MM.1S (cell line): ENCODE results near the gene CSF2RB.

Experiments used
- DNase-seq: peaks from one replicate; pipeline ENCODE4 v3.0.0-alpha.2; 2015
- H2AFZ ChIP-seq: fragments of 300-600 bp; sonication (generic); 2 replicates; pipeline ENCODE4 v1.6.0; 2016; ENCODE audit warnings: antibody characterized with exemption, low read length
- H3F3A ChIP-seq: fragments of 300-600 bp; sonication (generic); 2 replicates; pipeline ENCODE4 v1.6.1; 2016; ENCODE audit warnings: mild to moderate bottlenecking, antibody characterized with exemption, low read length, moderate library complexity, mixed read lengths; ENCODE audit not compliant: insufficient read depth
- H3K27ac ChIP-seq: fragments of 300-600 bp; sonication (generic); 2 replicates; pipeline ENCODE4 v1.5.1; 2016; ENCODE audit warnings: mild to moderate bottlenecking, low read length
- H3K27me3 ChIP-seq: fragments of 300-600 bp; sonication (generic); replicated peaks from 2 replicates; pipeline ENCODE4 v1.6.0; 2016; ENCODE audit warnings: low read length; ENCODE audit not compliant: insufficient read depth
- H3K36me3 ChIP-seq: fragments of 300-600 bp; sonication (generic); replicated peaks from 2 replicates; pipeline ENCODE4 v1.6.1; 2016; ENCODE audit warnings: mild to moderate bottlenecking, low read length, mixed read lengths; ENCODE audit not compliant: insufficient read depth
- H3K4me1 ChIP-seq: fragments of 300-600 bp; sonication (generic); 2 replicates; pipeline ENCODE4 v1.6.1; 2016; ENCODE audit warnings: low read length, mixed read lengths
- H3K4me2 ChIP-seq: fragments of 300-600 bp; sonication (generic); 2 replicates; pipeline ENCODE4 v1.6.0; 2016; ENCODE audit warnings: low read depth, low read length
- H3K4me3 ChIP-seq: fragments of 300-600 bp; sonication (generic); 2 replicates; pipeline ENCODE4 v1.5.1; 2016; ENCODE audit warnings: low read length, mixed read lengths
- H3K79me2 ChIP-seq: fragments of 300-600 bp; sonication (generic); 2 replicates; pipeline ENCODE4 v1.6.1; 2016; ENCODE audit warnings: mixed run types, low read length, mixed read lengths
- H3K9ac ChIP-seq: fragments of 300-600 bp; sonication (generic); 2 replicates; pipeline ENCODE4 v1.6.1; 2016; ENCODE audit warnings: low read length, mixed read lengths
- H3K9me2 ChIP-seq: fragments of 300-600 bp; sonication (generic); replicated peaks from 2 replicates; pipeline ENCODE4 v1.6.1; 2016; ENCODE audit warnings: mild to moderate bottlenecking, low read length, mixed read lengths; ENCODE audit not compliant: insufficient read depth
- H3K9me3 ChIP-seq: fragments of 300-600 bp; sonication (generic); replicated peaks from 2 replicates; pipeline ENCODE4 v1.6.1; 2016; ENCODE audit warnings: mild to moderate bottlenecking, low read length, mixed read lengths; ENCODE audit not compliant: insufficient read depth
- H4K20me1 ChIP-seq: fragments of 300-600 bp; sonication (generic); 2 replicates; pipeline ENCODE4 v1.6.1; 2016; ENCODE audit warnings: mild to moderate bottlenecking, low read length, moderate library complexity, mixed read lengths; ENCODE audit not compliant: insufficient read depth
- EZH2 ChIP-seq: fragments of 300-600 bp; sonication (generic); optimal IDR thresholded peaks from 2 replicates; pipeline ENCODE3; 2017; ENCODE audit warnings: low read depth, mild to moderate bottlenecking, antibody characterized with exemption, low read length, mixed read lengths
- EZH2phosphoT487 ChIP-seq: fragments of 300-600 bp; sonication (generic); IDR thresholded peaks from 2 replicates; pipeline ENCODE4 v1.6.1; 2018; ENCODE audit warnings: antibody characterized with exemption, low read length
- TF ChIP-seq, protein P1 (sequence below): fragments of 300-600 bp; sonication (generic); IDR thresholded peaks from 2 replicates; pipeline ENCODE4 v1.5.1; 2016; ENCODE audit warnings: antibody characterized with exemption, low read length, mixed read lengths

The CSF2RB gene

DNA sequence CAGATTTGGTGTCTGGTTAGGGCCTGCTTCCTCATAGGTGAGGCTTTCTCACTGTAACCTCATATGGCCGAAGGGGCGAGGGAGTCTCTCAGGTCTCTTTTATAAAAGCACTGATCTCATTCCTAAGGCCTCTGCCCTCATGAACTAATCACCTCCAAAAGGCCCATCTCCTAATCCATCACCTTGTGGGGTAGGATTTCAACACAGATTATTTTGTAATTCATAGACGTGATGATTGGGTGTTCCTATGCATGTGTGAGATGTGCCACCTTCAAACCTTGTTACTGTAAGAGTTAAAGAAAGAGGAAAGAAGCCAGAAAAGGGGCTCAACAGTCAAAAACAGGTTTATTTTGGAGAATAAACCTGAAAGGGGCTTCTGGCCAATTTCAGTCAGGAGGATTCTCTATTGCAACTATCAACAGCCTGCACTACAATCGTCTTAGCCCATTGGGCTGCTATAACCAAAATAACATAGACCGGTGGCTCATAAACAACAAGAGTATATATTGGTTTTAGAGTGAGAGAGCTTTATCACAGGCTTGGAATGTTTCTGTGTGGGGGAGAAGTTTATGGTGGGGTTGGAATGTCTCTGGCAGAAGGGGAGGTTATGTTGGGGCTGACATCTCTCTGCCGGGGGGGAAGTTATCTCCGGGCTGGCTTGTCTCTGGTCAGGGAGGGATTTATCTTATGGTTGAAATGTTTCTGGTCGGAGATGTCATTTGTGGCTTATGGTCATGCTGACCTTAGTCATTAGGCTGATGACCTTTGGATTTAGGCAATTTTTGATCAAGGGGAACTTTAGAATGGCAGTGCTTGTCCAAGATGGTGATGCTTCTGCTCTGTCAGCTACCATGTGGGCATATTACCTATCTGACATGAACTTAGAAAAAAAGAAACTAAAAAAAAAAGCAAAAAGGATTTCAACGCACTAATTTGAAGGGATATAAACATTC lies 35.1 kb downstream of the CSF2RB start:
- no peak overlapping the region for H3K27ac ChIP-seq
- DNase-seq: no peak
- no peak overlapping the region for H3K4me3 ChIP-seq
- H3K4me2 ChIP-seq: no peak overlapping the region
- no peaks in the 10 kb centered on the region for H3K9me2 ChIP-seq
- no peaks in the 10 kb centered on the region for H3F3A ChIP-seq
- H3K9ac ChIP-seq: no peak overlapping the region
- no peaks in the 10 kb centered on the region for H3K36me3 ChIP-seq
- H3K4me1 ChIP-seq: peaks cover under 1% of the 10 kb centered on the region
- no peaks in the 10 kb centered on the region for H3K27me3 ChIP-seq
- no peak overlapping the region for H2AFZ ChIP-seq
- no peaks in the 10 kb centered on the region for H4K20me1 ChIP-seq
- H3K79me2 ChIP-seq: no peaks in the 10 kb centered on the region
- TF ChIP-seq, protein P1, sequence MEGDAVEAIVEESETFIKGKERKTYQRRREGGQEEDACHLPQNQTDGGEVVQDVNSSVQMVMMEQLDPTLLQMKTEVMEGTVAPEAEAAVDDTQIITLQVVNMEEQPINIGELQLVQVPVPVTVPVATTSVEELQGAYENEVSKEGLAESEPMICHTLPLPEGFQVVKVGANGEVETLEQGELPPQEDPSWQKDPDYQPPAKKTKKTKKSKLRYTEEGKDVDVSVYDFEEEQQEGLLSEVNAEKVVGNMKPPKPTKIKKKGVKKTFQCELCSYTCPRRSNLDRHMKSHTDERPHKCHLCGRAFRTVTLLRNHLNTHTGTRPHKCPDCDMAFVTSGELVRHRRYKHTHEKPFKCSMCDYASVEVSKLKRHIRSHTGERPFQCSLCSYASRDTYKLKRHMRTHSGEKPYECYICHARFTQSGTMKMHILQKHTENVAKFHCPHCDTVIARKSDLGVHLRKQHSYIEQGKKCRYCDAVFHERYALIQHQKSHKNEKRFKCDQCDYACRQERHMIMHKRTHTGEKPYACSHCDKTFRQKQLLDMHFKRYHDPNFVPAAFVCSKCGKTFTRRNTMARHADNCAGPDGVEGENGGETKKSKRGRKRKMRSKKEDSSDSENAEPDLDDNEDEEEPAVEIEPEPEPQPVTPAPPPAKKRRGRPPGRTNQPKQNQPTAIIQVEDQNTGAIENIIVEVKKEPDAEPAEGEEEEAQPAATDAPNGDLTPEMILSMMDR: no peak
- TF ChIP-seq EZH2: no peak
- TF ChIP-seq EZH2phosphoT487: no peak
- H3K9me3 ChIP-seq: no peaks in the 10 kb centered on the region

DNA sequence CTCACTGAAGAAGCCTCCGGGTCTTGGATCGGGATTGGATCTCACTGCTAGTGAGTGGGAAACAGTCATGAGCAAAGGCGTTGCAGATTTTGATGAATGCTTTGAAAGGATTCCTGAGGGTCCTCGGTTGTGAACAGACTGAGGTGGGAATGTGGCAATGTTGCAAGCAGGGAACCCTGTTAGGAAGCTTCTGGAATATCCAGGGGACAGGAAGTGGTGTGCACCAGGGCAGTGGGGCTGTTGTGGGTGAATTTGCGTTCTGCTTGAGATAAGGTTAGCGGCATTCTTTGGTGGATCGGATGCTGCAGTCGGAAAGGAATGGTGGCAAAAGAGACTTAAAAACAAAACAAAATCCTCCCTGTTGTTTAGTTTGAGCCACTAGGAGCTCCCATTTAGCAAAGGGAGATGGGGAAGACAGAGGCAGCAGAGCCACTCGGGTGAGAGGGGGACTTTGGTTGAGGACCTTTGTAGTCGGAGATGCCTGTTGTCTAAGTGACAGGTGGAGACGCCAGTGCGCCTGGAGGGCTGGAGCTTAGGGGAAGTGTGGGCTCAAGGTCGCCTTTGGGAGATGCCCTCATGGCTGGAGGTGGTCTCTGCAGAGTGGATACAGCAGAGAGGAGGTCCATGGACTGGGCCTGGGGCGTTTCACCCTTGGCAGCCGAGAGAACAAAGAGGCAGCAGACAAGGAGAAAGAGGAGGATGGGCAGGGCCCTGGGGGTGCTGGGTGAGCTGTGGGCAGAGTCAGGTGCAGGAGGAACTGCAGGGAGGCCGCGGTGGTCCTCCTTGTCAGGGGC lies 37.6 kb downstream of the CSF2RB start:
- Histone ChIP-seq H3K4me3 (no peak overlapping the region), H3K4me1 (peaks cover 15% of the 10 kb centered on the region), H3F3A (no peaks in the 10 kb centered on the region), H4K20me1 (no peaks in the 10 kb centered on the region), H3K79me2 (no peaks in the 10 kb centered on the region), H3K9ac (no peak overlapping the region), H3K4me2 (no peak overlapping the region), H3K9me3 (no peaks in the 10 kb centered on the region), H3K27me3 (no peaks in the 10 kb centered on the region), H3K9me2 (no peaks in the 10 kb centered on the region), H2AFZ (no peak overlapping the region), H3K27ac (no peak overlapping the region), H3K36me3 (no peaks in the 10 kb centered on the region)
- TF ChIP-seq, protein P1: no peak
- TF ChIP-seq EZH2 (no peak), EZH2phosphoT487 (no peak)
- no peak for DNase-seq

DNA sequence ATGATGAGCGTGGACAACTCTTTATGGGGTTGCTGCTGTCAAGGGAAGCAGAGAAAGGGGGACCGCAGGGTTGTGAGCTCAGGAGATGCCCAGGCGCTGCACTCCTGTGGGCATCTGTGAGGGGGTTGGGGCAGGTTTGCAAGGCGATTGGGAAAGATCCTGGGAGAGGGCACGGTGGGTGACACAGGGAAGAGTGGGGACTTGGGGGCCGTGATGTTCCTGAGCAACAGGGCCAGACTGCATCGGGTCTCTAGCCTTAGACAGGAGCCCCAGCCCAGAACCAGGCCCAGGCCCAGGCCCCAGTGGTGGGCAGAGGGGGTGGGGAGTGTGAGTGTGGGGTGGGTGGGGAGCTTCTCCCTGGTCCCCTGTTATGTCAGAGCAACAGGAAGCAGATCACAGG lies 38.3 kb downstream of the CSF2RB start:
- no peak overlapping the region for H3K4me2 ChIP-seq

More for the DNA sequence above, 38.3 kb downstream of the CSF2RB start:
- peaks cover 15% of the 10 kb centered on the region for H3K4me1 ChIP-seq
- no peaks in the 10 kb centered on the region for H3K9me3 ChIP-seq
- no peaks in the 10 kb centered on the region for H3F3A ChIP-seq
- H3K4me3 ChIP-seq: no peak overlapping the region
- no peak overlapping the region for H3K9ac ChIP-seq
- no peak overlapping the region for H3K27ac ChIP-seq
- no peak for TF ChIP-seq EZH2
- TF ChIP-seq, protein P1: no peak
- H2AFZ ChIP-seq: no peak overlapping the region
- no peaks in the 10 kb centered on the region for H3K9me2 ChIP-seq
- no peaks in the 10 kb centered on the region for H3K36me3 ChIP-seq
- no peak for DNase-seq
- no peaks in the 10 kb centered on the region for H4K20me1 ChIP-seq
- H3K79me2 ChIP-seq: no peaks in the 10 kb centered on the region
- no peaks in the 10 kb centered on the region for H3K27me3 ChIP-seq
